Measurements from ENCODE around the gene LZTFL1. TPM values are rescaled to one million over a fixed set of nuclear protein-coding genes. Genes with fewer than 3 reads are reported as not detected.

Gene LZTFL1
- total RNA-seq, 1 experiment from 2014 or later = 38.3 TPM

Other genes starting within 250 kb of the LZTFL1 start
- gene LIMD1, start 247.4 kb downstream of the LZTFL1 start, total RNA-seq (2014; rRNA removed; shearing (Covaris generic)) = 40.0 and 44.9 TPM in 2 replicates
- 32.3 and 40.1 TPM in 2 replicates for gene SACM1L, start 152.7 kb downstream of the LZTFL1 start, total RNA-seq (2014; rRNA removed; shearing (Covaris generic))
- gene SLC6A20, start 45.6 kb downstream of the LZTFL1 start, total RNA-seq (2014; rRNA removed; shearing (Covaris generic)) = under 0.01 TPM in 1 of 2 replicates, not detected in the other
- not detected in 2 replicates for gene CCR9, start 44.4 kb upstream of the LZTFL1 start, total RNA-seq (2014; rRNA removed; shearing (Covaris generic))
- not detected in 2 replicates for gene CXCR6, start 101.3 kb upstream of the LZTFL1 start, total RNA-seq (2014; rRNA removed; shearing (Covaris generic))
- 6.4 and 6.6 TPM in 2 replicates for gene FYCO1, start 153.7 kb upstream of the LZTFL1 start, total RNA-seq (2014; rRNA removed; shearing (Covaris generic))
- gene XCR1, start 185.4 kb upstream of the LZTFL1 start, total RNA-seq (2014; rRNA removed; shearing (Covaris generic)) = not detected in 2 replicates